Muscle of leg (tissue), 11 donors: ENCODE results near the gene BTRC. TPM values are rescaled to one million over a fixed set of nuclear protein-coding genes. Genes with fewer than 3 reads are reported as not detected.

ENCODE experiments used
- DNase-seq: peaks from one replicate; pipeline ENCODE4 v3.0.0; 2013
- H3K27ac ChIP-seq: one replicate; pipeline ENCODE4 v1.5.1; 2013; ENCODE audit warnings: mild to moderate bottlenecking, low read length, control low read depth
- H3K27me3 ChIP-seq: one replicate; pipeline ENCODE4 v1.6.1; 2013; ENCODE audit warnings: low read length; ENCODE audit not compliant: control insufficient read depth, insufficient read depth
- H3K36me3 ChIP-seq: one replicate; pipeline ENCODE4 v1.6.1; 2013; ENCODE audit warnings: low read length; ENCODE audit not compliant: control insufficient read depth, insufficient read depth
- H3K4me1 ChIP-seq: one replicate; pipeline ENCODE4 v1.6.1; 2013; ENCODE audit warnings: low read length; ENCODE audit not compliant: control insufficient read depth, insufficient read depth
- H3K4me3 ChIP-seq: one replicate; pipeline ENCODE4 v1.5.1; 2013; ENCODE audit warnings: low read length, control low read depth
- H3K9me3 ChIP-seq: replicated peaks from 2 replicates; pipeline ENCODE4 v1.6.1; 2013; ENCODE audit warnings: low read depth, low read length; ENCODE audit not compliant: control insufficient read depth
- WGBS: methylation state at CpG from one replicate; pipeline ENCODE4 v1.1.5; 2013; ENCODE audit warnings: missing lambda C conversion rate; ENCODE audit not compliant: insufficient coverage; 5-methylcytosine and 5-hydroxymethylcytosine counted together
- polyA plus RNA-seq, 8 donors: library from polyadenylated mRNA; unstranded; fragments of 120-200 nt; gene quantifications; one replicate each; pipeline versions ENCODE4 v1.2.1 to v1.2.3, GENCODE V29; 2013; ENCODE audit warnings: inconsistent platforms in 1 of 8, low replicate concordance in 1 of 8; ENCODE audit not compliant: insufficient read length in 8 of 8, insufficient read depth in 1 of 8
- total RNA-seq: library from RNA; stranded (reverse); fragments of 120-200 nt; gene quantifications from one replicate; pipeline ENCODE4 v1.2.4, GENCODE V29; 2013

Gene BTRC
- total and polyA plus RNA-seq, 9 donors: 14.3 to 27.4 (median 23.4) TPM

GRCh38 chr10:101570428-101571270 lies 216.7 kb downstream of the BTRC start:
- H3K27me3 ChIP-seq: peaks cover 48% of the 10 kb centered on the region
- peaks cover 25% of the 10 kb centered on the region for H3K4me1 ChIP-seq
- peaks cover 9% of the 10 kb centered on the region for H3K9me3 ChIP-seq
- DNase-seq: peak; percentile 39
- WGBS: 6% methylated on average over 27 of the region's 37 CpGs
- H3K36me3 ChIP-seq: no peaks in the 10 kb centered on the region
- H3K27ac ChIP-seq: no peak overlapping the region
- peak overlapping the region; percentile 48 for H3K4me3 ChIP-seq

DNA sequence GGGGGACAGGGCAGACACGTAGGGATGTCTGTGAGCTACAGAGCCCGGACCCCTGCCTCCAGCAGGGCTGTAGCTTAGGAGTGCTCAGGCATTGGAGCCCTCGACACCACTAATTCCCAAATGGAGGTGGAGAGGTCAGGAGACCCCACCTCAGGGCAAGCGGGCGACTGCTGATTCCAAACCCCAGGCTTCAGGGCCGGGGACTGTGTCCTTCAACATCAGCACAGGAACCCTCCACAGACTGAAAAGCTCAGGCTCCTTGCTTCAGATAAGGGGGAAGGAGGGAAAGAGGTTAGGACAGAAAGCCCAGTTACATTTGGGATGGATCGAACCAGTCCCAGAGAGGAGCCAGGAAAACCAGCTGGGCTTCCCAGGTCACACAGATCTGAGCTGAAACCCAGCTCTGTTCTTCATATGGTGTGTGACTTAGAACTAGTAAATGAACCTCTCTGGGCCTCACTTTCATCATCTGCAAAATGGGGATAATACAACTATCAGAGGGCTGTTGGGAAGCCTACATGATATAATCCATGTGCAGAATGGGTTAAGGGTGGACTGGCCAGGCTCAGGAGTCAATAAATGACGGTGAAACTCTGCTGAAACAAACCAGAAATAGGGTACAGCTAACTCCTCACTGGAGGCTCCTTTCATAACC lies 217.4 kb downstream of the BTRC start:
- Histone ChIP-seq H3K4me3 (no peak overlapping the region), H3K27ac (no peak overlapping the region), H3K9me3 (peaks cover 9% of the 10 kb centered on the region), H3K36me3 (no peaks in the 10 kb centered on the region), H3K27me3 (peaks cover 41% of the 10 kb centered on the region), H3K4me1 (peaks cover 23% of the 10 kb centered on the region)
- 100% methylated on average over 1 of the region's 8 CpGs for WGBS
- no peak for DNase-seq

DNA sequence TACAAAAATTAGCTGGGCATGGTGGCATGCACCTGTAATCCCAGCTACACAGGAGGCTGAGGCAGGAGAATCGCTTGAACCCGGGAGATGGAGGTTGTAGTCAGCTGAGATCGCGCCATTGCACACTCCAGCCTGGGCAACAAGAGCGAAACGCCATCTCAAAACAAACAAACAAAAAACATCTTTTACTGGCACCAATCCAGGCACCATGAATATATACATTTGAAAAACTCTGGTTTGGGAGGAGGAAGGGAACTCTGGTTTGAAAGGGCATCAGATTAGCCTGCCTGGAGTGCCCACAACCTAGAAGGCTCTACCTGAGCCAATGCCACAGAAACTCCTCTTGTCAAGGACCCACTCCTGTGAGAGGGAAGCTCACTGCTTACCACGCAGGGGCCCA lies 218.2 kb downstream of the BTRC start:
- 80% methylated on average over 1 of the region's 7 CpGs for WGBS

GRCh38 chr10:101572785-101573184 lies 218.8 kb downstream of the BTRC start:
- H3K27ac ChIP-seq: no peak overlapping the region
- WGBS: no CpG with 5 or more reads among the region's 2 CpGs
- DNase-seq: no peak

More for the DNA sequence above, 218.2 kb downstream of the BTRC start:
- Histone ChIP-seq H3K4me1 (peaks cover 18% of the 10 kb centered on the region), H3K9me3 (peaks cover 9% of the 10 kb centered on the region), H3K36me3 (peaks cover 7% of the 10 kb centered on the region), H3K4me3 (no peak overlapping the region), H3K27me3 (peaks cover 33% of the 10 kb centered on the region), H3K27ac (no peak overlapping the region)
- DNase-seq: no peak

GRCh38 chr10:101573885-101574753 lies 220.2 kb downstream of the BTRC start:
- Histone ChIP-seq H3K36me3 (peaks cover 20% of the 10 kb centered on the region), H3K9me3 (peaks cover 9% of the 10 kb centered on the region), H3K27me3 (peaks cover 14% of the 10 kb centered on the region), H3K4me1 (peaks cover 18% of the 10 kb centered on the region), H3K27ac (no peak overlapping the region), H3K4me3 (no peak overlapping the region)
- DNase-seq: no peak
- WGBS: 73% methylated on average over 13 of the region's 25 CpGs

More at GRCh38 chr10:101572785-101573184, 218.8 kb downstream of the BTRC start:
- Histone ChIP-seq H3K4me1 (peaks cover 18% of the 10 kb centered on the region), H3K4me3 (no peak overlapping the region), H3K27me3 (peaks cover 27% of the 10 kb centered on the region), H3K36me3 (peaks cover 13% of the 10 kb centered on the region), H3K9me3 (peaks cover 9% of the 10 kb centered on the region)

GRCh38 chr10:101575091-101575490 lies 221.1 kb downstream of the BTRC start:
- Histone ChIP-seq H3K27ac (no peak overlapping the region), H3K36me3 (peaks cover 29% of the 10 kb centered on the region), H3K4me1 (peaks cover 10% of the 10 kb centered on the region), H3K9me3 (peaks cover 9% of the 10 kb centered on the region), H3K4me3 (no peak overlapping the region), H3K27me3 (peaks cover 5% of the 10 kb centered on the region)
- WGBS: 83% methylated on average over 2 of the region's 3 CpGs
- DNase-seq: no peak

DNA sequence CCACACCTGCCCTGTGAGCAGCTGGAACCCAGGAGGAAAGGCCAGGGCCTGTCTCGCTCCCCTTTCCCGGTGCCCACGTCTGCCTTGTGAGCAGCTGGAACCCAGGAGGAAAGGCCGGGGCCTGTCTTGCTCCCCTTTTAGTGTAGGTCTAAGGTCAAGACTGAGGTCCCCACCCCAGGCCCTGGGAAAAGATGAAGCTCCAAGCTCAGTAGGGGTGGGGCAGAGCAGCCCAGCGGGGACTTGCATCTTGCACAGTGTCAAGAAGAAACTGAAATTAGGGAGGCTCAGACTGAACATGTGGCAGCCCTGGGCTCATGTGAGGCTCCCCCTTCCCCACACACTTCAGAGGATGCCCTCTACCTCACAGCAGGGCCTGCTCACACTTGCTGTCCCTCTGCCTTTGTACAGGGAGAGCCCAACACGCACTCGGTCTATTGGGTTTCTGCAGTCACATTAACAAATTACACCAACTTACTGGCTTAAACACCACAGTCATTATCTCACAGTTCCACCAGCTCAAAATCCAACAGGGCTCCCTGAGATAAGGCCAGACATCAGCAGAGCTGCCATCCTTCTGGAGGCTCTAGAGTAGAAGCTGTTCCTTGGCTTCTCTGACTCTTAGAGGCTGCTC lies 221.7 kb downstream of the BTRC start:
- no peak for DNase-seq
- 91% methylated on average over 6 of the region's 7 CpGs for WGBS
- Histone ChIP-seq H3K4me3 (no peak overlapping the region), H3K27ac (no peak overlapping the region), H3K4me1 (peaks cover 6% of the 10 kb centered on the region), H3K27me3 (peaks cover 2% of the 10 kb centered on the region), H3K9me3 (peaks cover 9% of the 10 kb centered on the region), H3K36me3 (peaks cover 35% of the 10 kb centered on the region)

GRCh38 chr10:101576211-101576863 lies 222.4 kb downstream of the BTRC start:
- WGBS: 89% methylated on average over 5 of the region's 7 CpGs
- Histone ChIP-seq H3K4me3 (no peak overlapping the region), H3K27me3 (peaks cover 2% of the 10 kb centered on the region), H3K9me3 (peaks cover 9% of the 10 kb centered on the region), H3K36me3 (peaks cover 41% of the 10 kb centered on the region), H3K4me1 (no peaks in the 10 kb centered on the region), H3K27ac (no peak overlapping the region)
- no peak for DNase-seq

DNA sequence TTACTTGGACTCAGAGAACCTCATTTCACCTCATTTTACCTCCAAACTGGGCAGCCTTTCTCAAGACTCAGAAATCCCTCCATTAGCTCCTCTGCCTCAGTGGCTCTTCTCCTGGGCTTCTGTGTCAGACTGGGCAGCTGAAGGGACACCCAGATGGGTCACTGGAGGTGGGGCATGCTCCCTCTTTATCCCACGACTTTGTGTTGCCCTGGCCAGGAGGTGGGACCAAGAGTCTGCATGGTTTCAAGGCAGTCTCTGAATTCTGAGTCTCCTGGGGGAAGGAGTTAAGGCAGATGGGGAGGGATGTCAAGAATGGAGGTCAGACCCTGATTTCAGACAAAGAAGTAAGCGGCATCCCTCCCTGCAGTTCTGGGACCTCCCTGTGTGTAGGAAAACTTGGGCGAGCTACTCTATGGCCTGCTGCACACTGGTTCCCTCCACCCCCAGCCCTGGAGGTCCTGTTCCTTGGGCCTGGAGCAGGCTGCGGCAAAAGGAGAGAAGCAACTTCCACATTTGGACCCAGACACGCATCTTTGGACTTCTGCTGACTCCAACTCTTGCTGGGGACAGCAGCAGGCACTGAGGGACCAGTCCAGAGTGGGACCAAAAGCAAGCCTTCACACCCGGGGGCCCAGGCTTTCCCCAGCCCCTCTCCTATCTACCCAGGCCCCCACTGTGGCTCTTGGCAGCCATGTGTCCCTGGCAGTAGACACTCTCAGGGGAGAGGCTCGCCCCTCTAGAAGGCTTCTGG lies 223.3 kb downstream of the BTRC start:
- Histone ChIP-seq H3K27ac (no peak overlapping the region), H3K4me3 (no peak overlapping the region), H3K9me3 (peaks cover 9% of the 10 kb centered on the region), H3K36me3 (peaks cover 50% of the 10 kb centered on the region), H3K4me1 (no peaks in the 10 kb centered on the region), H3K27me3 (no peaks in the 10 kb centered on the region)
- 92% methylated on average over 6 of the region's 7 CpGs for WGBS
- DNase-seq: no peak
